Natural killer cell treated with Interleukin-12 subunit alpha and Interleukin-12 subunit beta and Interleukin-15 and Interleukin-18, amount 100 ng/mL, for 72 hours (primary cell): ENCODE measurements around the gene LTC4S. TPM values are rescaled to one million over a fixed set of nuclear protein-coding genes. Genes with fewer than 3 reads are reported as not detected.
A peak's percentile ranks its signal among the peaks of the same experiment; 100 is the strongest.

ENCODE experiments used
- ATAC-seq, 2 donors: fragments of 150-1000 bp; cut with Tn5 transposase in 1 of 2; sonication (Bioruptor Pico), chemical (Tn5 transposase) in 1 of 2; 2 replicates each; pipeline ENCODE4 v1.10.0; 2021
- DNase-seq: peaks from one replicate; pipeline ENCODE4 v3.0.0; 2022; ENCODE audit warnings: low spot score
- H3K27ac Mint-ChIP-seq, 2 donors: 1 replicate in 1 of 2; 2 replicates in 1 of 2; pipeline ENCODE4 v1.8.0; 2022; ENCODE audit warnings: mixed read lengths in 2 of 2, mild to moderate bottlenecking in 1 of 2, moderate library complexity in 1 of 2
- H3K27me3 Mint-ChIP-seq, 2 donors: 1 replicate in 1 of 2; 2 replicates in 1 of 2; pipeline ENCODE4 v1.8.0; 2022; ENCODE audit warnings: mixed read lengths in 2 of 2
- H3K36me3 Mint-ChIP-seq: one replicate; pipeline ENCODE4 v1.8.0; 2022; ENCODE audit warnings: mixed read lengths
- H3K4me1 Mint-ChIP-seq, 2 donors: 1 replicate in 1 of 2; 2 replicates in 1 of 2; pipeline ENCODE4 v1.8.0; 2022; ENCODE audit warnings: low read depth in 2 of 2, mixed read lengths in 2 of 2, mild to moderate bottlenecking in 1 of 2
- H3K4me3 Mint-ChIP-seq: one replicate; pipeline ENCODE4 v1.8.0; 2022; ENCODE audit warnings: mixed read lengths
- H3K9me3 Mint-ChIP-seq: 2 replicates; pipeline ENCODE4 v1.8.0; 2022; ENCODE audit warnings: mixed read lengths
- total RNA-seq, 2 donors: library from RNA; stranded (reverse); gene quantifications; one replicate each; pipeline ENCODE4 v1.2.3, GENCODE V29; 2022

The LTC4S gene
- total RNA-seq, 2 donors from 2014 or later, result 2.9 to 4.0 TPM

- H3K27ac Mint-ChIP-seq, result no peak overlapping the region
- peaks cover 23 to 26% of the 10 kb centered on the region in 2 donors for H3K4me1 Mint-ChIP-seq
- DNase-seq (no peak), ATAC-seq (no peak)
- H3K36me3 Mint-ChIP-seq, result peaks cover 5% of the 10 kb centered on the region
- peak overlapping the region; percentile 70 for H3K4me3 Mint-ChIP-seq
- no peaks in the 10 kb centered on the region for H3K27me3 Mint-ChIP-seq
- no peaks in the 10 kb centered on the region for H3K9me3 Mint-ChIP-seq
Observed at GRCh38 chr5:179795049-179795862, 1.5 kb downstream of the LTC4S start.

DNA sequence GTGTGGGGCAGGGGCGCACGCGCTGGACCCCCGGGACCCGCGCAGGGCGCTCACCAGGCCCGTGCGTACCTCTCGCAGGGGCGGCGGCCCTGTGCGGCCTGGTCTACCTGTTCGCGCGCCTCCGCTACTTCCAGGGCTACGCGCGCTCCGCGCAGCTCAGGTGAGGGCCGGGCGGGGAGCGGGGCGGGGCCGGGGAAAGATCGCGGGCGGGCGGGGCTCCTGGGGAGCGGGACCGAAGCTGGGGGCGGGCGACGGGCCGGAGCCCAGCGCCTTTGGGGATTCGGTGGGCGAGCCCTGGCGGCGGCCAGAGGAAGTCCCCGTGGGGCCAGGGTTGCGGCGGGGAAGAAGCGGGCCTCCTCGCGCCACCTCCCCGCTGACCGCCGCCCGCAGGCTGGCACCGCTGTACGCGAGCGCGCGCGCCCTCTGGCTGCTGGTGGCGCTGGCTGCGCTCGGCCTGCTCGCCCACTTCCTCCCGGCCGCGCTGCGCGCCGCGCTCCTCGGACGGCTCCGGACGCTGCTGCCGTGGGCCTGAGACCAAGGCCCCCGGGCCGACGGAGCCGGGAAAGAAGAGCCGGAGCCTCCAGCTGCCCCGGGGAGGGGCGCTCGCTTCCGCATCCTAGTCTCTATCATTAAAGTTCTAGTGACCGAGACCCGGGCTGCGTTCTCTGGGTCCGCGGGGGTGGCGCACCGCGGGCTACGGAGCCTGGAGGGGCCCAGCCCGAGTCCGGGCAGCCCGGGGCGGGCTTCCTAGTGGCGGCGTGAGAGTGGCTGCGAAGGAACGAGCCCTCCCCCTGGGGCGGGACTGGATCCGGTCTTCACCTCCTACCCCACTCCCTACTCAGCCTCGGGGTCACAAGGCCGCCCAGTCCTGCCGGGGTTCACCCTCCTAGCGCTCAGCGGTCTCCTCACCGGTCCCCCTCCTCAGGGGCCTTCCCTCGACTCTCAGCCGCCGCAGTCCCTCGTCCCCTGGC lies 2.4 kb downstream of the LTC4S start:
- peaks cover 23 to 26% of the 10 kb centered on the region in 2 donors for H3K4me1 Mint-ChIP-seq
- H3K27ac Mint-ChIP-seq, result peak overlapping the region in 1 of 2 donors; percentile 70
- H3K9me3 Mint-ChIP-seq, result no peaks in the 10 kb centered on the region
- DNase-seq (peak; percentile 89), ATAC-seq (peak; percentile 84 to 89)
- H3K4me3 Mint-ChIP-seq, result peak overlapping the region; percentile 52
- H3K27me3 Mint-ChIP-seq, result no peaks in the 10 kb centered on the region
- H3K36me3 Mint-ChIP-seq, result peaks cover 5% of the 10 kb centered on the region

GRCh38 chr5:179796877-179797608 lies 3.3 kb downstream of the LTC4S start:
- peak overlapping the region; percentile 52 for H3K4me3 Mint-ChIP-seq
- H3K36me3 Mint-ChIP-seq, result peaks cover 5% of the 10 kb centered on the region
- no peaks in the 10 kb centered on the region for H3K27me3 Mint-ChIP-seq
- peaks cover 28 to 31% of the 10 kb centered on the region in 2 donors for H3K4me1 Mint-ChIP-seq
- H3K9me3 Mint-ChIP-seq, result no peaks in the 10 kb centered on the region
- peak overlapping the region in 1 of 2 donors; percentile 70 for H3K27ac Mint-ChIP-seq
- ATAC-seq, result no peak
- DNase-seq, result no peak

- H3K9me3 Mint-ChIP-seq, result no peaks in the 10 kb centered on the region
- ATAC-seq (no peak), DNase-seq (no peak)
- peaks cover 5% of the 10 kb centered on the region for H3K36me3 Mint-ChIP-seq
- peaks cover 28 to 30% of the 10 kb centered on the region in 2 donors for H3K4me1 Mint-ChIP-seq
- H3K27me3 Mint-ChIP-seq, result no peaks in the 10 kb centered on the region
- H3K4me3 Mint-ChIP-seq, result no peak overlapping the region
- no peak overlapping the region for H3K27ac Mint-ChIP-seq
Observed at GRCh38 chr5:179797741-179798140, 4.0 kb downstream of the LTC4S start.

- Mint-ChIP-seq H3K27me3 (no peaks in the 10 kb centered on the region), H3K9me3 (no peaks in the 10 kb centered on the region), H3K27ac (no peak overlapping the region), H3K4me3 (no peak overlapping the region), H3K36me3 (peaks cover 5% of the 10 kb centered on the region), H3K4me1 (peaks cover 25 to 27% of the 10 kb centered on the region in 2 donors)
- DNase-seq, result no peak
- ATAC-seq, result no peak
Observed at GRCh38 chr5:179798144-179798770, 4.5 kb downstream of the LTC4S start.

- no peak overlapping the region for H3K27ac Mint-ChIP-seq
- no peak for ATAC-seq
- no peak for DNase-seq
- peaks cover 23% of the 10 kb centered on the region in 2 donors for H3K4me1 Mint-ChIP-seq
- H3K36me3 Mint-ChIP-seq, result peaks cover 5% of the 10 kb centered on the region
- H3K9me3 Mint-ChIP-seq, result no peaks in the 10 kb centered on the region
- H3K4me3 Mint-ChIP-seq, result no peak overlapping the region
- no peaks in the 10 kb centered on the region for H3K27me3 Mint-ChIP-seq
Observed at GRCh38 chr5:179798771-179799643, 5.2 kb downstream of the LTC4S start.

GRCh38 chr5:179799644-179799973 lies 5.8 kb downstream of the LTC4S start:
- no peak overlapping the region for H3K27ac Mint-ChIP-seq
- DNase-seq (no peak), ATAC-seq (no peak)
- H3K4me3 Mint-ChIP-seq, result no peak overlapping the region
- H3K36me3 Mint-ChIP-seq, result peaks cover 5% of the 10 kb centered on the region
- H3K27me3 Mint-ChIP-seq, result no peaks in the 10 kb centered on the region
- no peaks in the 10 kb centered on the region for H3K9me3 Mint-ChIP-seq
- H3K4me1 Mint-ChIP-seq, result peaks cover 21 to 24% of the 10 kb centered on the region in 2 donors

GRCh38 chr5:179800071-179800695 lies 6.4 kb downstream of the LTC4S start:
- H3K4me1 Mint-ChIP-seq, result peaks cover 25 to 26% of the 10 kb centered on the region in 2 donors

GRCh38 chr5:179800696-179801201 lies 7.0 kb downstream of the LTC4S start:
- H3K36me3 Mint-ChIP-seq, result peaks cover 5% of the 10 kb centered on the region
- no peak for DNase-seq
- peaks cover 28 to 29% of the 10 kb centered on the region in 2 donors for H3K4me1 Mint-ChIP-seq

More at GRCh38 chr5:179800071-179800695, 6.4 kb downstream of the LTC4S start:
- H3K9me3 Mint-ChIP-seq, result no peaks in the 10 kb centered on the region
- H3K4me3 Mint-ChIP-seq, result no peak overlapping the region
- H3K27me3 Mint-ChIP-seq, result no peaks in the 10 kb centered on the region
- DNase-seq (no peak), ATAC-seq (no peak)
- no peak overlapping the region for H3K27ac Mint-ChIP-seq
- H3K36me3 Mint-ChIP-seq, result peaks cover 5% of the 10 kb centered on the region

GRCh38 chr5:179801304-179802206 lies 7.8 kb downstream of the LTC4S start:
- no peak overlapping the region for H3K4me3 Mint-ChIP-seq

More at GRCh38 chr5:179800696-179801201, 7.0 kb downstream of the LTC4S start:
- Mint-ChIP-seq H3K27ac (no peak overlapping the region), H3K27me3 (no peaks in the 10 kb centered on the region), H3K9me3 (no peaks in the 10 kb centered on the region), H3K4me3 (no peak overlapping the region)
- no peak for ATAC-seq

GRCh38 chr5:179802207-179802883 lies 8.6 kb downstream of the LTC4S start:
- peaks cover 21 to 24% of the 10 kb centered on the region in 2 donors for H3K4me1 Mint-ChIP-seq
- no peak overlapping the region for H3K27ac Mint-ChIP-seq
- no peaks in the 10 kb centered on the region for H3K36me3 Mint-ChIP-seq
- DNase-seq (no peak), ATAC-seq (no peak)
- H3K9me3 Mint-ChIP-seq, result no peaks in the 10 kb centered on the region
- no peak overlapping the region for H3K4me3 Mint-ChIP-seq
- no peaks in the 10 kb centered on the region for H3K27me3 Mint-ChIP-seq

More at GRCh38 chr5:179801304-179802206, 7.8 kb downstream of the LTC4S start:
- DNase-seq (peak; percentile 82), ATAC-seq (peak; percentile 51 to 68)
- H3K9me3 Mint-ChIP-seq, result no peaks in the 10 kb centered on the region
- no peaks in the 10 kb centered on the region for H3K27me3 Mint-ChIP-seq
- no peak overlapping the region for H3K27ac Mint-ChIP-seq
- H3K4me1 Mint-ChIP-seq, result peaks cover 28 to 29% of the 10 kb centered on the region in 2 donors
- peaks cover 5% of the 10 kb centered on the region for H3K36me3 Mint-ChIP-seq
